GM18867 (cell line): ENCODE results near the gene MRPS5.
"Not testable (repeated sequence)": the region's sequence is repeated elsewhere in the genome, so short reads cannot be mapped to it uniquely, and the experiment has no call there.

Source experiments
- ATAC-seq: cut with Tn5 transposase; IDR thresholded peaks from one replicate; pipeline ENCODE4 v1.9.1; 2021; ENCODE audit warnings: mild to moderate bottlenecking, moderate library complexity; ENCODE audit not compliant: unreplicated experiment

Gene MRPS5

GRCh38 chr2:95121407-95122196 is at the start of gene MRPS5:
Gene MRPS5 (minus strand): TSS chr2:95121808. CDS start chr2:95121791, 17 bp downstream.
- ATAC-seq: peak; percentile 95

DNA sequence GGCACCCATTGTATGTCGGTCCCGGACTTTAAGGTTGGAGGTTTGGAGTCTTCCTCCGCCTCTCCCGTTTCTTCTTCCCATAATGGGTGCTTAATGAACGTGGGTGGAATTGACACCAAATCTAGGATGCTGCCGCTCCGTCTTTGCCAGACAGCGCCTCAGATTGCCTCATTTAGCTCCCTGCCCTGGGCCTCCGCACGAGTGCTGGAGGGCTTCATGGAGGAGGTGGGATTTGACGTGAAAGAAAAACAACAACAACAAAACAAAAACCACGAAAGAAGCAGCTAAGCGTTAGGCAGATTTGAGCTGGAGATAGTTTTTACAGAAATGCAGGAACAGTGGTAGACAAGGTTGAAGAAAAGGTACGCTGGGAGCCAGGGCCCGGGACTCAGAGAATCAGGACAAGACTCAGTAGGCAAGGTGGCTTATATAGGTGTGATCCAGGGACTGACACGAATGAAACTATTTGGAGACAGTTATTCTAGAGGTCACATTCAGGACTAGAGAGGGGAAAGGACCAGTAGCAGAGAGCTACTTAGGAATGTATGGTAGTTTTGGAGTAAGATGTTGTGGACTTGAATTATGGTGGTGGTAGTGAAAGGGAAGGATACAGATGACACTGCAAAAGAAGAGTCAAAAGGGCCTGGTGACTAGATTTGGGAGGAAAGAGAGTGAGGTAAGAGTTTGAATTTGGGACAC is 44.6 kb upstream of the MRPS5 start:
- ATAC-seq: peak; percentile 14

- ATAC-seq: peak; percentile 94
These were observed 43.9 kb upstream of the MRPS5 start, which contains the start of gene ZNF2 for GRCh38 chr2:95165371-95166064. Gene ZNF2 (plus strand): TSS chr2:95165809. CDS start chr2:95176227, 10,418 bp downstream.

GRCh38 chr2:95165030-95165370 is 43.4 kb upstream of the MRPS5 start:
- peak; percentile 20 for ATAC-seq

GRCh38 chr2:95159690-95160449 is 38.3 kb upstream of the MRPS5 start, which contains the start of gene ZNF514:
Gene ZNF514 (minus strand): TSS chr2:95159848. CDS start chr2:95153253, 6,595 bp downstream.
- ATAC-seq: peak; percentile 97

GRCh38 chr2:95158891-95159619 is 37.4 kb upstream of the MRPS5 start:
- peak; percentile 49 for ATAC-seq

GRCh38 chr2:95158441-95158840 is 36.8 kb upstream of the MRPS5 start:
- no peak for ATAC-seq

DNA sequence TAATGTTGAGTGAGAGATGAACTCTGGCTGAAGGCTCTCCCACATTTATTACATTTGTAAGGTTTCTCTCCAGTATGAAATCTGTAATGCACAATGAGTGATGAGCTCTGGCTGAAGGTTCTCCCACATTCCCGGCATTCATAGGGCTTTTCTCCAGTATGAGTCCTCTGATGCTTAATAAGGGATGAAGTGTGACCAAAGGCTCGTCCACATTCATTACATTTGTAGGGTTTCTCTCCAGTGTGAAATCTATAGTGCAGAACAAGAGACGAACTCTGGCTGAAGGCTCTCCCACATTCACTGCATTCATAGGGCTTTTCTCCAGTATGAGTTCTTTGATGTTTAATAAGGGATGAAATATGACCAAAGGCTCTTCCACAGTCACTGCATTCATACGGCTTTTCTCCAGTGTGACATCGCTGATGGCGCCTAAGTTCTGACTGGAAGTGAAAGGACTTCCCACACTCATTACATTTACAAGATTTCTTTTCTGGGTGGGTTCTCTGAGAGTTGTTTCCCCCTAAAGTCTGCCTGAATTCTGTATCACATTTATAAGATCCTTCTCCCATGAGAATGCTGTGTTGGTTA is 27.9 kb upstream of the MRPS5 start:
- no peak for ATAC-seq

GRCh38 chr2:95143838-95144237 is 22.2 kb upstream of the MRPS5 start:
- ATAC-seq: no peak

- no peak for ATAC-seq
These were observed 17.1 kb upstream of the MRPS5 start for GRCh38 chr2:95138702-95139101.

DNA sequence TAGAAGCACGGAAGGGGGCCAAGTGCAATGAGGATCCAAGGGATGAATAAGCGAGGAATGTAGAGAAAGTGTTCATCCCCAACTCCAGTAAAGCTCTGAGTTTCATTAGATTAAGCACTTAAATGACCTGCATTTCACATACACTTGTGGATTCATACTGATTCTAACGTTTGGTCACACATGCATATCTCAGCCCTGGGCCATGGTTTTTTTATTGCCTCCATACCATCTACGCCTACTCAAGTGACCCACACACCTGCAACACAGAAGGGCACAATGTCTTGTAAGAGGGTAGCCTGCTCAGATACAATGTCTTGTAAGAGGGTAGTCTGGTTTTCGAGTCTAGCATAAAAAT is 566 bp upstream of the MRPS5 start:
- ATAC-seq: peak; percentile 12

DNA sequence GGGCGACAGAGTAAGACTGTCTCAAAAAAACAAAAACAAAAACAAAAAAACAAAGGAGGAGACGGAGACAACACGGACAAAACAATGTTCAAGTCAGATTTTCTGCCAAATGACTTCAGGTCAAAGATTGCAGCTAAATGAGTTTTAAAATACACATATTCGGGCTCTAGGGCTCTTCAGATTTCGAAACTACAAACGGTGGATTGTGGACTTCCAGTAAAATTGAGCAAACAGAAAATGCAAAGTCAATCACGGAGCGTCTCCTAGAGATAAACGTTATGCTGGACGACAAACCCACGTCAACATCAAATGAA is 558 bp downstream of the MRPS5 start:
- peak; percentile 2 for ATAC-seq

DNA sequence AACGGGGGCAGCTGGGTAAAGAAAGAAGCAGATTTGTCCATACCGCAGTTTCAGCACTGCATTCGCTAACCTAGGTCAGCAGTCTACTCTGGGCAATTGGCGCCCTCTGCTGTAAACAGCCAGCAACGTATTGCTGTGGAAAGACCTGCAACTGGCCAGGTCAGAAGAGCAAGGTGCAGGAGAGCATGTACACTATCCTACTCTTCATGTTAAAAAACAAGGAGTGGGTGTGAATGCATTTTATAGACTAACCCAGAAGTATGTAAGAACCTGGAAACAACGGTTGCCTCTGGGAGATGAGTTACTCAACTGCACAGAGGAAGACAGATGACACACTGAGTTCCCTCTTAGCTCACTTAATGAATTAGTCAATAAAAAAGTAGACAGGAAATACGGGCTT is 6.2 kb downstream of the MRPS5 start:
- ATAC-seq: peak; percentile 98

DNA sequence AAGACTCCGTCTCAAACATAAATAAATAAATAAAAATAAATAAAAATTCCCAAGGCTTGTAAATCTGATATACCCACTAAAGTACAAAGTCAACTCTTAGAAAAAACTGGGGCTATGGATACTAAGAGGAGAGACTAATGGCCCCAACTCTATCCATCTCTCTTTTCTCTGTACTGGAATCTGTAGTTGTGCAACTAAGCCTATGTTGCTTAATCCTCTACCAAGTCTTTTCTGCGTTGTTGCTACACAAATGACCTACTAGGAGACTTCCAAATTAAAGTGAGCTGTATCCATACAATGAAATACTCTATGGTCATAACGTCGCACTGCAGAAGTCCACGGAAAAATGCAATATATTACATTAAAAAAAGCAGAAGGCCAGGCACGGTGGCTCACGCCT is 8.1 kb downstream of the MRPS5 start:
- ATAC-seq: no peak

- no peak for ATAC-seq
These were observed 11.2 kb downstream of the MRPS5 start for GRCh38 chr2:95110395-95110794.

DNA sequence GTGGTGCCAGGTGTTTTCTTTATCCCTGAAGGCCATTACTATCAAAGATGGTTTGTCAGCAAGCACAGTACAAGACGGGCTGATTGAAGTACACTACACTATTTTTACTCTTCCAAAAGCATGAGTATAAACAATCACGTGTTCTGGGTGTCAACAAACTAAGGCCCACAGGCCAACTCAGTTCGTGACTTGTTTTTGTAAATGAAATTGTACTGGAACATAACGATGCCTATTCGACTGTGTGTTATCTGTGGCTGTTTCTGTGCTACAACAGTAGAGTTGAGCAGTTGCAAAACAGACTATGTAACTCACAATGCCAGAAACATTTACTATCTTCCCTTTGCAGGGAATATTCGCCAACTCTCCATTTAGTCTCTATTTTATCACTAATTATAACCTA is 12.3 kb downstream of the MRPS5 start:
- ATAC-seq: no peak

- no peak for ATAC-seq
These were observed 15.5 kb downstream of the MRPS5 start for GRCh38 chr2:95106081-95106480.

GRCh38 chr2:95104606-95105005 is 17.0 kb downstream of the MRPS5 start:
- no peak for ATAC-seq

GRCh38 chr2:95099910-95100309 is 21.7 kb downstream of the MRPS5 start:
- ATAC-seq: no peak

DNA sequence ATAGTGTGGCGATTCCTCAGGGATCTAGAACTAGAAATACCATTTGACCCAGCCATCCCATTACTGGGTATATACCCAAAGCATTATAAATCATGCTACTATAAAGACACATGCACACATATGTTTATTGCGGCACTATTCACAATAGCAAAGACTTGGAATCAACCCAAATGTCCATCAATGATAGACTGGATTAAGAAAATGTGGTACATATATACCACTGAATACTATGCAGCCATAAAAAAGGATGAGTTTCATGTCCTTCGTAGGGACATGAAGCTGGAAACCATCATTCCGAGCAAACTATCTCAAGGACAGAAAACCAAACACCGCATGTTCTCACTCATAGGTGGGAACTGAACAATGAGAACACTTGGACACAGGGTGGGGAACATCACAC is 23.3 kb downstream of the MRPS5 start:
- ATAC-seq: not testable (repeated sequence)
